Muscle of leg (tissue), 11 donors: Measurements from ENCODE around the gene FXYD6. TPM values are rescaled to one million over a fixed set of nuclear protein-coding genes. Genes with fewer than 3 reads are reported as not detected.

Source experiments
- DNase-seq: peaks from one replicate; pipeline ENCODE4 v3.0.0; 2013
- H3K27ac ChIP-seq: one replicate; pipeline ENCODE4 v1.5.1; 2013; ENCODE audit warnings: mild to moderate bottlenecking, low read length, control low read depth
- H3K27me3 ChIP-seq: one replicate; pipeline ENCODE4 v1.6.1; 2013; ENCODE audit warnings: low read length; ENCODE audit not compliant: control insufficient read depth, insufficient read depth
- H3K36me3 ChIP-seq: one replicate; pipeline ENCODE4 v1.6.1; 2013; ENCODE audit warnings: low read length; ENCODE audit not compliant: control insufficient read depth, insufficient read depth
- H3K4me1 ChIP-seq: one replicate; pipeline ENCODE4 v1.6.1; 2013; ENCODE audit warnings: low read length; ENCODE audit not compliant: control insufficient read depth, insufficient read depth
- H3K4me3 ChIP-seq: one replicate; pipeline ENCODE4 v1.5.1; 2013; ENCODE audit warnings: low read length, control low read depth
- H3K9me3 ChIP-seq: replicated peaks from 2 replicates; pipeline ENCODE4 v1.6.1; 2013; ENCODE audit warnings: low read depth, low read length; ENCODE audit not compliant: control insufficient read depth
- WGBS: methylation state at CpG from one replicate; pipeline ENCODE4 v1.1.5; 2013; ENCODE audit warnings: missing lambda C conversion rate; ENCODE audit not compliant: insufficient coverage; 5-methylcytosine and 5-hydroxymethylcytosine counted together
- polyA plus RNA-seq, 8 donors: library from polyadenylated mRNA; unstranded; fragments of 120-200 nt; gene quantifications; one replicate each; pipeline versions ENCODE4 v1.2.1 to v1.2.3, GENCODE V29; 2013; ENCODE audit warnings: inconsistent platforms in 1 of 8, low replicate concordance in 1 of 8; ENCODE audit not compliant: insufficient read length in 8 of 8, insufficient read depth in 1 of 8
- total RNA-seq: library from RNA; stranded (reverse); fragments of 120-200 nt; gene quantifications from one replicate; pipeline ENCODE4 v1.2.4, GENCODE V29; 2013

The FXYD6 gene
- total and polyA plus RNA-seq, 9 donors = 103 to 209 (median 173) TPM

DNA sequence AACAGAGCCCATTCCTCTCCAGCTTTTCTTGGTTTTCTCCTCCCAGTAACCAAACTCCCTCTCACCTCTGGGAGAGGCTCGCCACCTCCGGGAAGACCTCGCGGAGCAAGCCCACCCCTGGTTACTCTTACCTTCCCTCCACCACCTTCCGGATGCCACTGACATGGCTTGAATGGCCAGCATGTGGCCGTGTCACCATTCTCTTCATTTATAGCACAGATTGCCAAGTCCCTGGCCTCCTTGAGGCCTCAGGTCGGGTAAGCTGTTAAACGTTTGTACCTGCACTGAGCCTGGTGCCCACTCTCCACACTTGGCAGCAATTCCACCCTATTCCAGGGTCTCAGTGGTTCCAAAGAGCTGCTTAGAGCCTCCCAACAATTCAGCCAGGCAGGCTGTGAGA is 43.9 kb downstream of the FXYD6 start:
- no peak for DNase-seq
- Histone ChIP-seq H3K4me1 (peaks cover 57% of the 10 kb centered on the region), H3K27me3 (peaks cover 2% of the 10 kb centered on the region), H3K9me3 (no peaks in the 10 kb centered on the region), H3K27ac (peak overlapping the region; percentile 59), H3K4me3 (no peak overlapping the region), H3K36me3 (peaks cover 24% of the 10 kb centered on the region)
- WGBS = 83% methylated on average over 8 of the region's 8 CpGs

DNA sequence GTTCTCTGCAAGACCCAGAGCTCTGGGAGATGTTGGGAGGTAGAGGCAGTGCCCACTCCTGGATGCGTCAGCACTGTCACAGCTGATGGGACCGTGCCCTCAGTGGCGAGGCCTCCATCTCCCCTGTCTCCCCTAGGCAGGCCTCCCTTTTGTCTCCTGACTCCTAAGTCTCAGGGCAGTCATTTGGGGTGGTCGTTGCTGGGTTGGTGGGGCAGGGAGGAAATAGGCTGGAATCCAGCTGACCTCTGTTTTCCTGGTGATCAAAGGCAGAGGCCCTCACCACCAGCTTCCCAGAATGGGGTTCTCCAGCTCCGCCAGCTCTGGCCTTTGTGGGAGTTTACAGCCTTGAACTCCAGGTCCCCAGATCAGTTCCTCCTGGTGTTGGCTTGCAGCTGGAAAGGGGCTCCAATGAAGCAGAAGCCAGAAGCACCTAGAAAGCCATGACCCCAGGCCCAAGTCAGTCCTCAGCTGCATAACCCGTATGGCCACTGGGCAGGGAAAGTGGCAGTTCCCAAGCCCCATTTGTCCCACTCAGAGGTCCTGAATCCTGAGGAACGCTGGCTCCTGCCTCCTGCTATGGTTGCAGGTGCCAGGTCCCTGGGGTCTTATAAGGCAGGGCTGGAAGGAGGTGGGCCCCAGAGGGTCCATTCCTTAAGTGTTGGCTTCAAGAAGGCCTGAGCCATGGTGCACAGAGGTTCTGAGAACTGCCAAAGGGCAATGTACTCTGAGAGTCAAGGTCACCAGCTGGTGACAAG is 44.6 kb downstream of the FXYD6 start:
- H3K27ac ChIP-seq = no peak overlapping the region
- peaks cover 18% of the 10 kb centered on the region for H3K36me3 ChIP-seq
- no peak overlapping the region for H3K4me3 ChIP-seq
- WGBS = 78% methylated on average over 3 of the region's 7 CpGs
- DNase-seq = no peak
- H3K9me3 ChIP-seq = no peaks in the 10 kb centered on the region
- H3K4me1 ChIP-seq = peaks cover 57% of the 10 kb centered on the region
- peaks cover 2% of the 10 kb centered on the region for H3K27me3 ChIP-seq

DNA sequence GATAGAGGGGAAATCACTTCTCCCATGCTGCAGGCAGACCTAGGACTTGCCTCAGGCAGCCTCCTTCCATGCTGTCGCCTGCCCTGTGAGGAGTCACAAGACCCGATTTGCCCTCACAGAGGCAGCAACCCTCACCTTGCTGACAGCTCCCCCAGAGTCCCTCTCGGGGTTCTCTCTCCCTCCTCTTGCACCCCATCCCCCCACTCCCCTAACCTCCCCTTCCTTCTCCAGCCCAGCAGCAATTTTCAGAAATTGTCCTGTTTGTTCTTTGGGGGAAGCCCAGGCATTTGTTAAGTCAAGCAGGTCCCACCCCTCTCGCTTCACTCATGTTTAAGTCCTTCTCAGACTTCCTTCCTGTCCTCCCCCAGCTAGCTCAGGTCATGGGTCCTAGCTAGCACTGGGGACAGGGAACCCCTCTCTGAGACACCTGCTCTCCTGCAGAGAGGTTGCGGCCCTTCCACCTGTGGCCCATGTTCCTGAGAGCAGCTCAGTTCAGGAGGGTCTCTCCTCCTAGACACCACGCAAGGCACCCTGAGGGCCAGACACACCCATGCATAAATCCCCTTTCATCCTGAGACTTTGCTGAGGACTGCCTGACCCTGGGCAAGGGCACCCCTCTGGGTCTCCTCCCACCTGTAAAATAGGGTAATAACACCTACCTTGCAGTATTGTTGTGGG is 45.6 kb downstream of the FXYD6 start:
- Histone ChIP-seq H3K27me3 (peaks cover 4% of the 10 kb centered on the region), H3K27ac (no peak overlapping the region), H3K36me3 (peaks cover 12% of the 10 kb centered on the region), H3K9me3 (no peaks in the 10 kb centered on the region), H3K4me1 (peaks cover 57% of the 10 kb centered on the region), H3K4me3 (no peak overlapping the region)
- 53% methylated on average over 5 of the region's 6 CpGs for WGBS
- DNase-seq = no peak

DNA sequence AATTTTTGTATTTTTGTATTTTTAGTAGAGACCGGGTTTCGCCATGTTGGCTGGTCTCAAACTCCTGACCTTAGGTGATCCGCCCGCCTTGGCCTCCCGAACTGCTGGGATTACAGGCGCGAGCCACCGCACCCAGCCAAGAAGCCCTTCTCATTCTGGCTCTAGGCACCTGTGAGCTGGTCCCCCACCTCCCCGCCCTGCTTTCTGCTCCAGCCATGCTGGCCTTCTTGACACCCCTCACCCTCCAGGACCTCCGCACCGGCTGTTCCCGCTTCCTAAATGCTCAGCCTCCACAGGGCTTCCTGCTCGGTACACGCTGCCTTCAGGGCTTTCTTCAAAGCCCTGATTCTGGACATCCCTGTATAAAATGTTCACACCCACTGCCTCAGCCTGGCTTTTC is 46.4 kb downstream of the FXYD6 start:
- Histone ChIP-seq H3K27ac (no peak overlapping the region), H3K27me3 (peaks cover 4% of the 10 kb centered on the region), H3K4me3 (no peak overlapping the region), H3K4me1 (peaks cover 63% of the 10 kb centered on the region), H3K9me3 (no peaks in the 10 kb centered on the region), H3K36me3 (peaks cover 7% of the 10 kb centered on the region)
- WGBS = 80% methylated on average over 14 of the region's 14 CpGs
- DNase-seq = no peak

DNA sequence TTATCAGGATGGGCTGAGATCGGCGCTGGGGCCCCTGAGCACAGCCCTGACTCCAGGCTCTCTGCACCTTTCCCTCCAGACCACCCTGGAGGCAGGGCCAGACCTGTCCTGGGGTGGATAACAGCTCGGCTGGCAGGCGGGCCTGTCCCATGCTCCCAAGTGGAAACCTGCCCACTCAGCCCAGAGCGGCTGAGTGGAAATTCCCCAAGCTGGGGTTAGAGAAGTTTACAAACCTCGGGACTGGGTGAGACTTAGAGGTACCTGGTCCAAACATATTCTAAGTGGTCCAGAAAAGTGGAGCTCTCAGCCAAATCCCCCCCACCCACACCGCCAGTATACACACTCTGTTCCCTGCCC is 47.1 kb downstream of the FXYD6 start:
- Histone ChIP-seq H3K36me3 (peaks cover under 1% of the 10 kb centered on the region), H3K4me1 (peaks cover 68% of the 10 kb centered on the region), H3K27me3 (peaks cover 4% of the 10 kb centered on the region), H3K27ac (no peak overlapping the region), H3K9me3 (no peaks in the 10 kb centered on the region), H3K4me3 (no peak overlapping the region)
- 27% methylated on average over 2 of the region's 7 CpGs for WGBS
- DNase-seq = no peak

DNA sequence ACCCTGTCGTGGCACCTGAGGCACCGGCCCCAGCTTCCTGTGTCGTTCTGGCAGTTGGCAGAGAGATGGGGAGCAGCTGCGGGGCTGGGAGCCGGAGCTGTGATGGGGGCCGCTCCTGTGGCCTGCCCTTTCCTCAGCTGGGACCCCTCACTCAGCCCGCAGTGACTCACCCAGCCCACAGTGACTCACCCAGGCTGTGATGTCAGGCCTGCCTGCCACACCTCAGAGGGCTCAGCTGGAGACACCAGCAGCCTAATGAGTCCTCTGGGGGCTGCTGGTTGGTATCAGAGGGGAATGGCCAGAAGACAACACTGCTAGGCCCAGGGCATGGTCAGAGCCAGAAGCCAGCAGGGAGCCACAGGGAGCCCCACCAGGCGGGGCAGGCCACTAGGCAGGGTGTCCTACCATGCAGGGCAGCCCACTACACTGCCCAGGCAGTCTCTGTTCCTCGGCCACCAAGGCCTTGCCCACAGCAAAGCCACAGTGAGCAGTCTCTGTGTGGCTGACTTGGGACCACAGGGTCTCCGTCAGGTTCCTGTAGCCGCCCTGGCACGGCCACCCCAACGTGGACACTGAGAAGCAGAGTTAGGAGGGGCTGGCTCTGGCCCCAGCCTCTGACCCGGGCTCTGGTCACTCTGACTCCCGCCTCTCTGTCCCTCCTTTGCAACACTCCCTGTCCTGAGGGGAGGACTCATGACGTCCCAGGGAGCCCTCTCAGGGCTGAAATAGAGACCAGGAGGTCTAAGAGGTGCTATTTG is 47.7 kb downstream of the FXYD6 start:
- 56% methylated on average over 12 of the region's 16 CpGs for WGBS
- DNase-seq = no peak
- H3K27ac ChIP-seq = no peak overlapping the region

DNA sequence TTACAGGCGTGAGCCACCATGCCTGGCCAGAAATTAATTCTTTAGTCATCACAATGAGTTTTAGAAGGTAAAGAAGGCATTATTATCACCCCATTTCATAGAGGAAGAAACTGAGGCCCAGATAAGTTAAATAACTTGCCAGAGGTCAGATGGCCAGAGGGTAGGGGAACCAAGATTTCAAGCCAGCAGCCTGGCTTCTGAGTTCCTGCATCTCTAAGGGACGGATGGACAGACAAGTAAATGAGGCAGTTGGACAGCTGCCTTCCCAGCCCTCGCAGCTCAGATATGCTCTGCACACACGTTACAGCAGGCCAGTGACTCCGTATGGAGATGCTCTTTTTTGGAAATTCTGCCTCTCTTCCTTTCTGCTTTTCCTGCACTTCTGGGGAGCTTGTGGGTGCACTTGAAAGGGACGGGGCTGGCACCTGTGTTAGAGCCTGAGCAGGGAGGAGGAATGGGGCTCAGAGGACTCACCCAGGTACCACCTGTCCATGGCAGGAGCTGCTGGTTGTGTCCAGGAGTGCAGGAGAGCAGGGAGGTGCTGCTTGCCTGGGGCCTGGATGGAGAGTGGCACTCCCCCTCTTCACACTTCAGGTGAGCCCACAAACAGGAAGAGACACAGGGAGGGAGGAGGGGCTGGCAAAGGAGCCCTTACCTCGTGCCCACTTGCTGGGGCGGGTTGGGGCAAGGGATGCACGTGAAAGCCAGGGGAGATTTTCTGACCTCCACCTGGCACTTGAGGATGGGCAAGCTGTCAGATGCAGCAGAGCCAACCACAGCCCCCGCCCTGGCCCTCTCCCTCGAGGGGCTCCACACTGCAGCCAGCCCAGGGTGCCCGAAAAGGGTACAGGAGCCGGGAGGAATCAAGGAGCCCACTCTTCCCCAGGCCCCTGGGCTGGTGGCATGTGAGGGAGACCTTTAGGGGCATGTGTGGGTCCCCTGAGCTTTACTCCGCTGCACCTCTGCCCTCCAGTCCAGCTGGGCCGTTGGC is 48.6 kb downstream of the FXYD6 start:
- Histone ChIP-seq H3K27me3 (peaks cover 4% of the 10 kb centered on the region), H3K9me3 (no peaks in the 10 kb centered on the region), H3K4me1 (peaks cover 69% of the 10 kb centered on the region), H3K27ac (no peak overlapping the region), H3K4me3 (no peak overlapping the region), H3K36me3 (no peaks in the 10 kb centered on the region)
- DNase-seq = no peak
- WGBS = 43% methylated on average over 10 of the region's 15 CpGs

More for the DNA sequence above, 47.7 kb downstream of the FXYD6 start:
- Histone ChIP-seq H3K9me3 (no peaks in the 10 kb centered on the region), H3K4me3 (no peak overlapping the region), H3K4me1 (peaks cover 69% of the 10 kb centered on the region), H3K36me3 (no peaks in the 10 kb centered on the region), H3K27me3 (peaks cover 4% of the 10 kb centered on the region)

DNA sequence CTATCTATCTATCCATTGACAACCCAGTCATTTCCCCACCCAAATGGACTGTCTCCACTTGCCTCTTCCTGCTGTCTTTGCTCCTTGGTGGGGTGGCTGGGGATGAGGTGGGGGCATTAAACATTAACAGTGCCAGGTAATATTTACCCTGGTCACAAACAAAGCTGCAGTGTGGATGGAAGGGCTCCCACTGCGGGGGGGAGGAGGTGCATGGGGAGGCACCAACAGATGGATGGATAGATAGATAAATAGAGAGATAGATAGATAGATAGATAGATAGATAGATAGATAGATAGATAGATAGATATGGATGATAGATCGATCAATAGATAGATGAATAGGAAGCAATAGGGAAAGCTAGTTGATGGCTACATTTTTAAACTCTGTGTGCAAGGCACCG is 49.6 kb downstream of the FXYD6 start:
- no peak for DNase-seq
- Histone ChIP-seq H3K4me1 (peaks cover 67% of the 10 kb centered on the region), H3K36me3 (no peaks in the 10 kb centered on the region), H3K27me3 (peaks cover 4% of the 10 kb centered on the region), H3K4me3 (no peak overlapping the region), H3K9me3 (no peaks in the 10 kb centered on the region), H3K27ac (no peak overlapping the region)
- 69% methylated on average over 3 of the region's 3 CpGs for WGBS

DNA sequence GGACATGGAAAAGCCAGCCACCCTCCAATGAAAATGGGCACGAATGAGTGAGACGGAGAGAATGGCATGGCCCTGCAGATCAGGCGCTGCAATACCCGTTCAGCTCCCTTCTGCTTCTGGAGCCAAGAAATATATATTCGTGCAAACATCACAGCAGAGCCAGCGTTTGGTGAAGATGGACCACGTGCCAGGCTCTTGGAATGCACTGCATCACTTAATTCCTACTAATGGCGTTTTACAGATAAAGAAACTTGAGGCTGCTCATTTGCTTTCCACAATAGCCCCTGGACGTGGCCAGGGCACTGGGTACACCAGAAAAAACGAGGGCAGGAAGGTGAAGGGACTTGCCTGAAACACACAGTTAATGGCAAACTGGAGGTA is 50.3 kb downstream of the FXYD6 start:
- 73% methylated on average over 4 of the region's 10 CpGs for WGBS
- Histone ChIP-seq H3K27me3 (peaks cover 4% of the 10 kb centered on the region), H3K36me3 (no peaks in the 10 kb centered on the region), H3K4me1 (peaks cover 60% of the 10 kb centered on the region), H3K27ac (no peak overlapping the region), H3K9me3 (no peaks in the 10 kb centered on the region), H3K4me3 (no peak overlapping the region)
- no peak for DNase-seq
